Heart left ventricle (tissue), 13 donors: Measurements from ENCODE around the gene ATG14.

ENCODE experiments used
- POLR2A ChIP-seq, 2 donors: fragments of 450-650 bp; IDR thresholded peaks; one replicate each; pipeline ENCODE4 v1.6.1; 2017; ENCODE audit warnings: antibody characterized with exemption in 2 of 2, mild to moderate bottlenecking in 2 of 2, moderate library complexity in 2 of 2
- TF ChIP-seq, protein P1 (sequence below), 12 donors: fragments of 200-600 bp; sonication (generic) in 4 of 12; IDR thresholded peaks; one replicate each; pipeline versions ENCODE4 v1.5.0 to v1.8.0; 2018 to 2022; ENCODE audit warnings: antibody characterized with exemption in 12 of 12, mild to moderate bottlenecking in 5 of 12
- donor health status: ischemic (EF 13 %, LVEDD 7.1; RV severe dilation, severe dysfunction).
- donor health status: DM: no; HTN: yes; CAD: no.
- donor health status: DM: no; HTN: no; CAD: no.
- donor health status: ischemic (EF 25% LVEDD 6.9; RV normal size, moderate dysfunction).
- donor health status: ischemic (EF 25% LVEDD 5.7; RV mildly dilated, moderate dysfunction).
- donor health status: ischemic (EF 35%, LVEDD 5.7; RV mildly dilated, moderate dysfunction).
- donor health status: nonischemic (EF 11% LVEDD 7.7; RV severe dilation, severe dysfunction).
- donor health status: DM: yes; HTN: yes; CAD: no.
- donor health status: PGD.
- donor health status: ischemic (EF 29% LVEDD 5.4; RV normal size, mild dysfunction).
- donor health status: nonischemic (EF 23%, LVEDD 6.1; RV moderate dilation, normal function).

- TF ChIP-seq, protein P1, sequence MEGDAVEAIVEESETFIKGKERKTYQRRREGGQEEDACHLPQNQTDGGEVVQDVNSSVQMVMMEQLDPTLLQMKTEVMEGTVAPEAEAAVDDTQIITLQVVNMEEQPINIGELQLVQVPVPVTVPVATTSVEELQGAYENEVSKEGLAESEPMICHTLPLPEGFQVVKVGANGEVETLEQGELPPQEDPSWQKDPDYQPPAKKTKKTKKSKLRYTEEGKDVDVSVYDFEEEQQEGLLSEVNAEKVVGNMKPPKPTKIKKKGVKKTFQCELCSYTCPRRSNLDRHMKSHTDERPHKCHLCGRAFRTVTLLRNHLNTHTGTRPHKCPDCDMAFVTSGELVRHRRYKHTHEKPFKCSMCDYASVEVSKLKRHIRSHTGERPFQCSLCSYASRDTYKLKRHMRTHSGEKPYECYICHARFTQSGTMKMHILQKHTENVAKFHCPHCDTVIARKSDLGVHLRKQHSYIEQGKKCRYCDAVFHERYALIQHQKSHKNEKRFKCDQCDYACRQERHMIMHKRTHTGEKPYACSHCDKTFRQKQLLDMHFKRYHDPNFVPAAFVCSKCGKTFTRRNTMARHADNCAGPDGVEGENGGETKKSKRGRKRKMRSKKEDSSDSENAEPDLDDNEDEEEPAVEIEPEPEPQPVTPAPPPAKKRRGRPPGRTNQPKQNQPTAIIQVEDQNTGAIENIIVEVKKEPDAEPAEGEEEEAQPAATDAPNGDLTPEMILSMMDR (IDR thresholded peaks at IDR 0.05), result no peak
- TF ChIP-seq POLR2A (IDR thresholded peaks at IDR 0.05), result no peak
These were observed 28.0 kb downstream of the ATG14 start for GRCh38 chr14:55383541-55384140.
